Activated CD4-positive, alpha-beta T cell treated with anti-CD3 and anti-CD28 coated beads, Interleukin-2, amount 10 ng/mL, durations not matched to agents 24 days and 14 days (primary cell): ENCODE data around the gene DNMT3A. TPM values are rescaled to one million over a fixed set of nuclear protein-coding genes. Genes with fewer than 3 reads are reported as not detected.
A peak's percentile ranks its signal among the peaks of the same experiment; 100 is the strongest.

Experiments
- DNase-seq: peaks from one replicate; pipeline ENCODE4 v3.0.0; 2022
- H3K27ac Mint-ChIP-seq: one replicate; pipeline ENCODE4 v1.8.0; 2022; ENCODE audit warnings: mild to moderate bottlenecking, mixed read lengths
- H3K27me3 Mint-ChIP-seq: one replicate; pipeline ENCODE4 v1.8.0; 2022; ENCODE audit warnings: mixed read lengths
- H3K36me3 Mint-ChIP-seq: one replicate; pipeline ENCODE4 v1.8.0; 2022; ENCODE audit warnings: low read depth, mild to moderate bottlenecking, mixed read lengths
- H3K4me1 Mint-ChIP-seq: one replicate; pipeline ENCODE4 v1.8.0; 2021; ENCODE audit warnings: mixed read lengths
- H3K4me3 Mint-ChIP-seq: one replicate; pipeline ENCODE4 v1.8.0; 2022; ENCODE audit warnings: mild to moderate bottlenecking, moderate library complexity, mixed read lengths
- H3K9me3 Mint-ChIP-seq: one replicate; pipeline ENCODE4 v1.8.0; 2021; ENCODE audit warnings: mixed read lengths
- intact Hi-C: fragments of 100-400 bp; cut with micrococcal nuclease; formaldehyde crosslinking; loops from one replicate; pipeline ENCODE4 v1.15.1; 2023
- total RNA-seq: library from RNA; stranded (reverse); gene quantifications from 2 replicates; pipeline ENCODE4 v1.2.3, GENCODE V29; 2022

DNMT3A gene
- total RNA-seq, 1 donor from 2014 or later = 102 TPM

GRCh38 chr2:25347205-25347815 is 5.6 kb upstream of the DNMT3A start:
- peaks cover 26% of the 10 kb centered on the region for H3K4me1 Mint-ChIP-seq
- intact Hi-C loops = no loop called here
- DNase-seq = no peak
- H3K4me3 Mint-ChIP-seq = peak overlapping the region; percentile 16
- no peaks in the 10 kb centered on the region for H3K36me3 Mint-ChIP-seq
- H3K27me3 Mint-ChIP-seq = peaks cover 1% of the 10 kb centered on the region
- no peaks in the 10 kb centered on the region for H3K9me3 Mint-ChIP-seq
- peak overlapping the region; percentile 59 for H3K27ac Mint-ChIP-seq

DNA sequence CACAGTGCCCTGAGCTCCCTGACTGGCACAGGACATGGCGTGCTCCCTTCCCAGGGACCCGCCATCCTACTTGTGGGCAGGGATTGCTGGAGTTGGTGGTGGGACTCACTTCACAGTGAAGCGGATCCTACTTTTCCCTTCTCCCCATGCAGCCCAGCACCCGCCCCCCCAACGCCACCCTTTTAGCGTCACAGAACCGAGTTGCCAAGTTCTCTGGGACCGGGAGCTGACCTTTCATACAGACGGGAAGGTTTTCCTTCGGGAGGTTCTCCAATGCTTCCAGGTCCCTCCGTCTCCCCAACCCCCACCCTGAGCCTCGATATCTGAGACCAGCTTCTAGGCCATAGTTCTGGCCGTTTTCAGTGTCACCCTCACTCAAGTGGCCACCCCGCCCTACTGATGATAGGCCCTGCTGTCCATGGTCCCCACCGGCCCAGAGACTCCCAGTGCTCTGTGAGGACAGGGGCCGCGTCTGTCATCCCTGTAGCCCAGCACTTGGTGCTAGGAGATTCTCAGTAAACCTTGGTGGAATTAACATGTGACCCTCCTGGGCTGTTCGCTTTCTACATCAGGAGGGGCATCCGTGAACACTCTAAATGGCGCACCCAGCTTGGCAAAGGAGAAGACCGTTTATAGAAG is 1.6 kb upstream of the DNMT3A start:
- Mint-ChIP-seq H3K36me3 (peaks cover 3% of the 10 kb centered on the region), H3K4me1 (peaks cover 30% of the 10 kb centered on the region), H3K4me3 (peak overlapping the region; percentile 87), H3K9me3 (no peaks in the 10 kb centered on the region), H3K27me3 (no peaks in the 10 kb centered on the region), H3K27ac (peak overlapping the region; percentile 53)
- DNase-seq = no peak
- intact Hi-C loops = loop anchor here (2.0 to 5.0 kb wide), 4 partner anchors 19 to 179 kb away; no protein-coding TSS in a partner anchor

DNA sequence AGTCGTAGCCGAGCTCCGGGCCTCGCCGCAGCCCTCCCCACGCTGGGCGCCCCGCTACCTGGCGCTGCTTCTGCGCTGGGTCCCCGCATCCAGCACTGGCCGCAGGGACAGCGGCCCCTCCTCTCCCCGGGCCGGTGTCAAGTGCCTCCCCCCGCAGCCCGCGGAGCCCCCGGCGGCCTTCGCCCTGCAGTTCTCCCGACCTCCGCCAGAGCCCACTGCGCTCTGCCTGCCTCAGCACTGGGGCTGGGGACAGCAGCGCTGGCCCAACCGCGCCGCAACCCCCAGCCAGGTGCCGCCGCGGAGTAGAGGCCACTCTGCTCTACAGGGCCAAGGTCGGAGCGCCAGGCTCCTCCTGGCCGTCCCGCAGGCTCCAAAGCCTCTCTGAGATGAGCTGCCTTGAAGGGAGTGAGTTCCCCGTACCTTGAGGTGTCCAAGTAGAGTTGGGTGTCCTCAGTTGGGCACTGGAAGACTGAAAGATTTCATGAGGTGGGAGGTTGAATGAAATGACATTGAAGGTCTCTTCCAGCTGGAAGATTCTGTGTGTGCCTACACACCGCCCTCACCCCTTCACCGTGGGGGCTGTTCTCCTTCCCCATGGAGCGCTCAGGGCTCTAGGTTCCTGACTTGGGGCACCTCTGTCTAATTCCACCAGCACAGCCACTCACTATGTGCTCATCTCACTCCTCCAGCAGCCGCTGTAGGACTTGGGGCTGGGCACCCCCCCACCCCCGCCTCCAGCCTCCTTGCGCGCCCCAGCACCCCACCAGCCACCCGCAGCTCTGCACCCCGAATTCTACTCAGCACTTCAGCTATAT is 854 bp upstream of the DNMT3A start:
- DNase-seq = peak; percentile 95
- H3K36me3 Mint-ChIP-seq = peaks cover 7% of the 10 kb centered on the region
- peak overlapping the region; percentile 92 for H3K27ac Mint-ChIP-seq
- H3K4me3 Mint-ChIP-seq = peak overlapping the region; percentile 87
- intact Hi-C loops = loop anchor here (1.0 to 5.0 kb wide), 7 partner anchors 20 to 225 kb away; no protein-coding TSS in a partner anchor
- no peaks in the 10 kb centered on the region for H3K27me3 Mint-ChIP-seq
- H3K4me1 Mint-ChIP-seq = peaks cover 32% of the 10 kb centered on the region
- H3K9me3 Mint-ChIP-seq = no peaks in the 10 kb centered on the region

DNA sequence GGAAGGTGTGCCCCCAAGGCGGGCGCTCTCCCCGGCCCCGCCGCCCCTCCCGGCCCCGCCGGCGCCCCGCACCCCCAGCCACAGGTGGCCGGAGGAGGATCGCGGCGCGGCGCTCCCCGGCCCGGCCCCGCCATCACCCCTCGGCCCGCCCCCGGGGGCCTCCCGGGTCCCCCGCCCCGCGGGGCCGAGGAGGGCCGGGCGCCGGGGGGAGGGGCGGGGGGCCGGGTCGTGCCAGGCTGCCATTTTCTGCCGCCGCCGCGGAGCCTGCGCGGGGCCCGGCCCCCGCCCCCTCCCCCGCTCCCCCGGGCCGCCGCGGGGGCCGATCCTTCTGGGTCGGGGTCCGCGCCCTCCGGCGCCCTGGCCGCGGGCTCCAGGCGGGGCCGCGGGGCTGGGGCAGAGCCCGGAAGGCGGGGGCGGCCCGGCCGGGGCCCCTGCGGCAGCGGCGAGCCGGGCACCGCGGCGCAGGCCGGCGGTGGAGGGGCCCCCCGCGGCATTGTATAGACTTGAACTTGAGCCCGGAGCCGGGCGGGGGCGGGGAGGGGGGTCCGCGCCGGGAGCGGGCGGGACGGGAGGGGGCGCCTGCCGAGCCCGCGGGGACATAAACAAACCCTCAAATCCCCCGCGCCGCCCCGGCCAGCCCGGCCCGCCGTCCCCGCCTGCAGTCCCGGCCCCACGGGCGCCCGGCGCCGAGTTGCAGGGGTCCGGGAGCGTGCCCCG is 556 bp downstream of the DNMT3A start:
- Mint-ChIP-seq H3K27ac (no peak overlapping the region), H3K4me1 (peaks cover 37% of the 10 kb centered on the region), H3K4me3 (no peak overlapping the region), H3K36me3 (peaks cover 15% of the 10 kb centered on the region), H3K9me3 (no peaks in the 10 kb centered on the region), H3K27me3 (no peaks in the 10 kb centered on the region)
- intact Hi-C loops = loop anchor here (5.0 kb wide), 2 partner anchors 39 to 64 kb away; no protein-coding TSS in a partner anchor
- DNase-seq = peak; percentile 75

- Mint-ChIP-seq H3K27me3 (no peaks in the 10 kb centered on the region), H3K36me3 (peaks cover 18% of the 10 kb centered on the region), H3K4me3 (peak overlapping the region; percentile 71), H3K4me1 (peaks cover 39% of the 10 kb centered on the region), H3K9me3 (no peaks in the 10 kb centered on the region), H3K27ac (peak overlapping the region; percentile 56)
- intact Hi-C loops = loop anchor here (5.0 kb wide), 2 partner anchors 38 to 63 kb away; no protein-coding TSS in a partner anchor
- DNase-seq = peak; percentile 71
Measured at GRCh38 chr2:25340181-25340921, 1.4 kb downstream of the DNMT3A start.

DNA sequence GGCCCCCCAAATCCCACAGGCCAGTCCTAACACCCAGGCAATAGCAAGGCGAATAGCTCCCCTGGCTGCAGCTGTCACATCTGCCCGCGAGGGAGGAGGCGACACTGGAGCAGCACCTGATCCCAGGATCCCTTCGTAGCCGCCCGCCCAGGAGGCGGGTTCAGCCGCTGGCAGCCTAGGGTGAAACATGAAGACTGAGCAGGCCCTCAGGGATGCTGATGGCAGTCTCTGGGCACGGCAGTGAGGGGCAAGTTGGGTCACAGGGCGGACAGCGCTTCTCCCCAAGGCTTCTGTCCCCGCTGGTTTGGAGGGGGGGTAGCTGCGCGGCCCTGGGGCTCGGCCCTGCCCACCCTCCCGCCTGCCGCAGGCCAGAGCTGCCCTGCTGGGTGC is 1.9 kb downstream of the DNMT3A start:
- peaks cover 19% of the 10 kb centered on the region for H3K36me3 Mint-ChIP-seq
- H3K9me3 Mint-ChIP-seq = no peaks in the 10 kb centered on the region
- no peaks in the 10 kb centered on the region for H3K27me3 Mint-ChIP-seq
- peak overlapping the region; percentile 70 for H3K27ac Mint-ChIP-seq
- no peak for DNase-seq
- intact Hi-C loops = loop anchor here (5.0 kb wide), 2 partner anchors 37 to 62 kb away; no protein-coding TSS in a partner anchor
- H3K4me3 Mint-ChIP-seq = peak overlapping the region; percentile 71
- H3K4me1 Mint-ChIP-seq = peaks cover 41% of the 10 kb centered on the region

DNA sequence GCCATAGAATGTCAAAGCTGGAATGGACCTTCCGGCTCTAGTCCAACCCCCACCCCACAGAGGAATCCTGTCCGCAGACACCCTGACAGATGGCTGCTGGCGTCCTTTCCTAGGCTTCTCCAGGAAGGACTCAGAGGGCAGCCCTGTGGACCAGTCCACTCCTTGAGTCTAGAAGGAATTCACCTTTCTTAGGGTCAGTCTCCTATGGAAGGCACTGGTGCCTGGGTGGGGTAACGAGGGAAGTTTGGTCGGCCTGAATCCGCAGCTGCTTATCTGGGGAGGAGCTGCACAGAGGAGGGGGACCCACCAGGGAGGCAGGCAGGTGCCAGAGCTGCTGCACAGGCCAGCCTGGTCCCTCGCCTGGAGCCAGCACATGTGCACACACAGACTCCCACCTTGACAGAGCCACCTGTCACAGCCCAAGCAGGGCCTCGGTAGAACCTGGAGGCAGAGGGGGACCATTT is 2.5 kb downstream of the DNMT3A start:
- H3K27ac Mint-ChIP-seq = peak overlapping the region; percentile 70
- DNase-seq = no peak
- peaks cover 45% of the 10 kb centered on the region for H3K4me1 Mint-ChIP-seq
- no peaks in the 10 kb centered on the region for H3K9me3 Mint-ChIP-seq
- intact Hi-C loops = no loop called here
- no peaks in the 10 kb centered on the region for H3K27me3 Mint-ChIP-seq
- peaks cover 19% of the 10 kb centered on the region for H3K36me3 Mint-ChIP-seq
- H3K4me3 Mint-ChIP-seq = peak overlapping the region; percentile 71

GRCh38 chr2:25338401-25338800 is 3.3 kb downstream of the DNMT3A start:
- H3K27ac Mint-ChIP-seq = peak overlapping the region; percentile 10
- intact Hi-C loops = no loop called here
- peak overlapping the region; percentile 71 for H3K4me3 Mint-ChIP-seq
- no peaks in the 10 kb centered on the region for H3K27me3 Mint-ChIP-seq
- peaks cover 50% of the 10 kb centered on the region for H3K4me1 Mint-ChIP-seq
- DNase-seq = no peak
- no peaks in the 10 kb centered on the region for H3K9me3 Mint-ChIP-seq
- peaks cover 19% of the 10 kb centered on the region for H3K36me3 Mint-ChIP-seq

DNA sequence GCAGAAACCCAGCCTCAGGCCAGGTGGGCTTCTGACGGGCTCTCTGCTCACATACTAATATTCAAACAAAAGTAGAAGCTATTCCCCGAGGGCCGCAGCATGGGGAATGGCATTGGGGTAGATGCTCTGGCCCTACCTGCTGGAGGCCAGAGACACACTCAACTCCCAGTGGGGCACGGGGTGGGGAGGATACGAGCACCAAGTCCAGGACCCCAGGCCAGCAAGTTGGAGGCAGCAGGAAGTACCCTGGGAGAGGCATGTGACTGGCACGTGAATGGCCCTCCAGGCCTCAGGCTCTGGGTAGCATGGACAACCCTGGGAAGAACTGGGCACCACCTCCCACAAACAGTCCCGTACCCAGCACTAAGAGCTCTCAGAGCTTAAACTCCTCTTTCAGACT is 3.8 kb downstream of the DNMT3A start:
- no peak for DNase-seq
- Mint-ChIP-seq H3K27me3 (no peaks in the 10 kb centered on the region), H3K27ac (peak overlapping the region; percentile 70), H3K36me3 (peaks cover 19% of the 10 kb centered on the region), H3K9me3 (no peaks in the 10 kb centered on the region), H3K4me3 (peak overlapping the region; percentile 35), H3K4me1 (peaks cover 54% of the 10 kb centered on the region)
- intact Hi-C loops = no loop called here

DNA sequence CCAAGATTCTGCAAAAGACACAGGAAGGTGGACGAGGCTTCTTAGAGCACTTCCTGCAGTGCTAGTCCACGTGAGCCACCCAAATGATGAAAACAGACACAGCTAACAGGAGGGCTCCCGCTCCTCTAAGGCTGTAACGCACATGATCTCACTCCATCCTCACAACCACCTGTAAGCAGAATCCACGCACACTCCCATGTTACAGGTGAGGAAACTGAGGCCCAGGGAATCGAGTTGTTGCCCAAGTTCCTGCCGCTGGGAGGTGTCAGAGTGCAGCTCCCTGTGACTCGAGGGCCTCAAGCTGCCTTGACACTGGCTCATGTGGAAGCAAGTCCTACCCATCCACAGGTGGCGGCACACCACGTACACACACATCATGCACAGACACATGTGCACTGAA is 4.4 kb downstream of the DNMT3A start:
- peaks cover 19% of the 10 kb centered on the region for H3K36me3 Mint-ChIP-seq
- H3K9me3 Mint-ChIP-seq = no peaks in the 10 kb centered on the region
- H3K27ac Mint-ChIP-seq = peak overlapping the region; percentile 70
- DNase-seq = peak; percentile 69
- peak overlapping the region; percentile 35 for H3K4me3 Mint-ChIP-seq
- H3K4me1 Mint-ChIP-seq = peaks cover 55% of the 10 kb centered on the region
- H3K27me3 Mint-ChIP-seq = no peaks in the 10 kb centered on the region
- intact Hi-C loops = no loop called here

DNA sequence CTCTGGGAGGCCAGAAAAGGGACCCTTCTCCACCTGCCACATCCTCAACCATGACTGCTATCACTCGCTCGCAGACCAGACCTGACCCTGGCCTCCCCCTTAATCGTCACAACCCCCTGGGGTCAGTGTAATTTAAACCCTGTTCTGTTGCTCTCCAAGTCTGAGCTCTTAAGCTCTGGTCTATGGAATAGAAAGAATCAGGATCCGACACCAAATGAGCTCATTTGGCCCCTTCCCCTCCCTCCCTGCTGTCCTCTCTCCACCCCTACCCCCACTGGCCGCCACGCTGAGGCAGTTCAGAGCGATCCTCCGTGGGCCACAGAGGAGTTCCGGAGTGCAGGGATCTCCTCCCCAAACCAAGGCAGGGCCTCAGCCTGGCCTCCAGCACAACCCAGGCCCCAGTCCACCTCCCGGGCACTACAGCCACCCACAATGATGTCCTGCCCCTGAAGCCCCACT is 5.3 kb downstream of the DNMT3A start:
- peak overlapping the region; percentile 58 for H3K27ac Mint-ChIP-seq
- intact Hi-C loops = no loop called here
- H3K9me3 Mint-ChIP-seq = no peaks in the 10 kb centered on the region
- peaks cover 28% of the 10 kb centered on the region for H3K36me3 Mint-ChIP-seq
- H3K4me1 Mint-ChIP-seq = peaks cover 64% of the 10 kb centered on the region
- DNase-seq = no peak
- H3K4me3 Mint-ChIP-seq = no peak overlapping the region
- H3K27me3 Mint-ChIP-seq = no peaks in the 10 kb centered on the region

DNA sequence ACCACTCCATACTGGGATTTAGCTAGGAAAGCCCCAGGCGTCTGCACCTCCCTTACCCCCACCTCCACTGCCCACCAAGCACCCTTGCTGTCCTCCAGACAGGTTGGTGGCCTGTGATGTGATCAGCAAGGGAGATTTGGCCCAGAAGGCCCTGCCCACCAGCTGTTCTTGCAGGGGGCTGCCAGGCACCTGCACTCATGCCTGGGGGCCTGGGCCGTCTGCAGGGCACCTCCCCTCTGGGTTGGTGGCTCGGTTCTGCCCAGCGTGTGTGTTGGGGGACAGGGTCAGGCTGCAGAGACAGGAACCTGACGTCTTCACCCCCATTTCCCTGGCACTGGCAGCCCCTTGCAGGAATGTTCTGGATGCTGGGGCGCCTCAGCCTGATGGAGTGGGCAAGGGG is 5.8 kb downstream of the DNMT3A start:
- H3K4me1 Mint-ChIP-seq = peaks cover 68% of the 10 kb centered on the region
- H3K9me3 Mint-ChIP-seq = no peaks in the 10 kb centered on the region
- H3K27me3 Mint-ChIP-seq = no peaks in the 10 kb centered on the region
- H3K4me3 Mint-ChIP-seq = no peak overlapping the region
- intact Hi-C loops = no loop called here
- DNase-seq = no peak
- no peak overlapping the region for H3K27ac Mint-ChIP-seq
- H3K36me3 Mint-ChIP-seq = peaks cover 32% of the 10 kb centered on the region

DNA sequence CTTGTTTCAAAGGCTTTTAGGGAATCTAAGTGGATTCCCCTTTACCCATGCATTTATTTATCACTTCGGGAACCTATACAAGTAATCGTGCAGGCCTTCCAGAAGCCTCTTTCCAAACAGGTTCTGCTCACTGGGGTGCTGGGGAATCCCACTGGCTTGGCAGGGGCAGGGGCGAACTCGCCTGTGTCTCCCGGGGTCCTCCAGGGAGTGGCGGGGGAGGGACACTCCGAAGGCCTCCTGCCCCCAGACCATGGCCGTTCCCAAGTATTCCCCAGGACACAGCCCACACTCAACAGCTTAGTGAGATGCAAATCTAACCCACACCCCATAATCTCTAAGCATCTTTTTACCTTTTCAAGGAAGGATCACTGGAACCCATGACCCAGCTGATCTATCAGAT is 6.5 kb downstream of the DNMT3A start:
- Mint-ChIP-seq H3K9me3 (no peaks in the 10 kb centered on the region), H3K4me3 (peak overlapping the region; percentile 18), H3K27me3 (no peaks in the 10 kb centered on the region), H3K36me3 (peaks cover 35% of the 10 kb centered on the region), H3K27ac (peak overlapping the region; percentile 31), H3K4me1 (peaks cover 73% of the 10 kb centered on the region)
- DNase-seq = no peak
- intact Hi-C loops = no loop called here
